Activated T-cell treated with anti-CD3 and anti-CD28 coated beads for 1 hour (primary cell): ENCODE measurements around the gene GALNT2.

ENCODE experiments used
- DNase-seq: peaks from one replicate; pipeline ENCODE4 v3.0.0-alpha.2; 2020; ENCODE audit warnings: low read depth

Gene GALNT2

DNA sequence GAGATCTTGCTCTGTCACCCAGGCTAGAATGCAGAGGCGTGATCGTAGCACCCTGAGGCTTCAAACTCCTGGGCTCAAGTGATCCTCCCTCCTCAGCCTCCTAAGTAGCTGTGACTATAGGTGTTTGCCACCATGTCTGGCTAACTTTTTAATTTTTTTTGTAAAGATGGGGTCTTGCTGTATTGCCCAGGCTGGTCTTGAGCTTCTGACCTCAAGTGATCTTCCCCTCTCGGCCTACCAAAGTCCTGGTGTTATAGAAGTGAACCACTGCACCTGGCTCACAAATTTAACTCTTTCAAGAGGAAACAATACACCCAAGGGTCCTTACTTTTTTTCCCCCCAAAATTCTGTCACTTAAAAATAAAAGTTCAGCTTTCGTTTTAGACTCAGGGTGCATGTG, 62.3 kb downstream of the GALNT2 start:
- DNase-seq, result no peak

DNA sequence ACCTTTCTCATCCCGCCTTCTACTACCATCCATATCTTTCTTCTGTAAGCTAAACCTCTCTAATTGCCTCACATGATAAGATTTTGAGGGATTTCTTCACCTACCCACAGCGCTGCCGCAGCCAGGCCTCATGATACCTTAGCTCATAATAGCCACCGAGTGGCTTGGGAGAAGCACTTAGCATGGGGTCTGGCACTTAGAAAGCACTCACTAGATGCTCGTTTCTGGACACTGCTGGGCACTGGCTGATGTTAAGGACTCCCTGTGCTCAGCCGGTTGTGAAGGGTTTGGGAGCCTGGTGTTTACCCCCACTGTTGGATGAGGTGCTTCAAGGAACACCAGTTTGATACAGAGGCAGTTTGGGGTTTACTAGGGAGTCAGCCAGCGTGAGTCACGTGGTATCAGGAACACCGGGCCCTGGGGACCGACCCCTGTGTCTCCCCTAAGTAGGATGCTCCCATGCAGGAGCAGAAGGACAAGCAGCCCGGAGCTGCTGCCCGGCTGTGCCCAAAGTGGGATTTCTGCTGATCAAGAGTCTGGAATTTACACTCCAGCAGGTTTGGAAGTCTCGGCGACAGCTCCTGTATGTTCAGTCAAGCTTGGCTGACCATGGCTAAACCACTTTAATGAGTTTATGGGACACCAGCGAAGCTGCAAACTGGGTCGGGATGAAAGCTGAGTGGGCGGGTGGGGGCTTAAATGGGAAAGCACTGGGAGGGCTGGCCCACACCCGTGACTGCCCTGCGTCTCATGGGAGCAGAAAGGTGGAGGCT, 63.3 kb downstream of the GALNT2 start:
- DNase-seq, result no peak

DNA sequence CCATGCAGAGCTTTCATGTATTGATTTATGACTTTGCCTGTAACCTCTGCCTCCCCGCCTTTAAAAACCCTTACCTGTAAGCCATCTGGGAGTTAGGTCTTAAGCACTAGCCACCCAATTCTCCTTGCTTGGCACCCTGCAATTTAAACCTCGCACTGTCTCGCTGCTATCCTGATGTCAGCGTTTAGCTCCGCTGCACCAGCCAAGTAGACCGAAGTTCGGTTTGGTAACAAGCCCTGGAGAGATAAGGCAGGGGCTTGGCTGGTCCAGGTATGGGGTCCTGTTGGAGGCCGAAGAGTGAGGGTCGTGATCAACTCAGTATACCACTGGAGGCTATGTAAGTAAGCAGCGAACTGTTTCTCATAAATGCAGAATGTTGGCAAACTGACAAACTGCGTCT, 64.4 kb downstream of the GALNT2 start:
- DNase-seq, result no peak

DNA sequence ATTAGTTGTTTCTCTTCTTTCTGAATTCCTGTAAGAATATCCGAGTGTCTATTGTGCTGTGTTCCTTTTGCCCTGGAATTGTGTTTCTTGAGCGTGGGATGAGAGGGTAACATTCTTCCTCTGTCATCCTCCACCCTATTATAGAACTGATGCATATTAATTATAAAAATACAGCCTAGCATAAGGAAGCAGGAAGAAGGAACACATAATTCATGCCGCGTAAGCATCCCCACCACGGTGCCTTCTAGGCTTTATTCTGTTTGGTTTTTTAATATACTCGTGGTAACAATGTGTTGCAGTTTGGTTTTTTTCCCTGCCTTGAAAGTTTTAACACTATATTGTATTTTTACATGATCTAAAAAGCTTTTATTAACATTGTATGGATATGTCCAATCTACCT, 65.7 kb downstream of the GALNT2 start:
- no peak for DNase-seq

DNA sequence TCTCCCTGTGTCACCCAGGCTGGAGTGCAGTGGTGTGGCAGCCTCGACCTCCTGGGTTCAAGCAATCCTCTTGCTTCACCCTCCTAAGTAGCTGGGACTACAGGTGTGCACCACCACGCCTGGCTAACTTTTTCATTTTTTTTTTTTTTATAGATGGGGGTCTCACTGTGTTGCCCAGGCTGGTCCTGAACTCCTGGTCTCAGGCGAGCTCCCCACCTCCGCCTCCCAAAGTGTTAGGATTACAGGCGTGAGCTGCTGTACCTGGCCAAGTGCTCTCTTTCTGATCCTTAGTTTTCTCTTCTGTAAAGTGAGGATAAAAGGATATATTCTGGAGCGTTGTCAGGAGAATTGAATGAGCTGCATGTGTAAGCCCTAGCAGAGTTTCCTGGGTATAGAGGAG, 68.7 kb downstream of the GALNT2 start:
- DNase-seq, result no peak

DNA sequence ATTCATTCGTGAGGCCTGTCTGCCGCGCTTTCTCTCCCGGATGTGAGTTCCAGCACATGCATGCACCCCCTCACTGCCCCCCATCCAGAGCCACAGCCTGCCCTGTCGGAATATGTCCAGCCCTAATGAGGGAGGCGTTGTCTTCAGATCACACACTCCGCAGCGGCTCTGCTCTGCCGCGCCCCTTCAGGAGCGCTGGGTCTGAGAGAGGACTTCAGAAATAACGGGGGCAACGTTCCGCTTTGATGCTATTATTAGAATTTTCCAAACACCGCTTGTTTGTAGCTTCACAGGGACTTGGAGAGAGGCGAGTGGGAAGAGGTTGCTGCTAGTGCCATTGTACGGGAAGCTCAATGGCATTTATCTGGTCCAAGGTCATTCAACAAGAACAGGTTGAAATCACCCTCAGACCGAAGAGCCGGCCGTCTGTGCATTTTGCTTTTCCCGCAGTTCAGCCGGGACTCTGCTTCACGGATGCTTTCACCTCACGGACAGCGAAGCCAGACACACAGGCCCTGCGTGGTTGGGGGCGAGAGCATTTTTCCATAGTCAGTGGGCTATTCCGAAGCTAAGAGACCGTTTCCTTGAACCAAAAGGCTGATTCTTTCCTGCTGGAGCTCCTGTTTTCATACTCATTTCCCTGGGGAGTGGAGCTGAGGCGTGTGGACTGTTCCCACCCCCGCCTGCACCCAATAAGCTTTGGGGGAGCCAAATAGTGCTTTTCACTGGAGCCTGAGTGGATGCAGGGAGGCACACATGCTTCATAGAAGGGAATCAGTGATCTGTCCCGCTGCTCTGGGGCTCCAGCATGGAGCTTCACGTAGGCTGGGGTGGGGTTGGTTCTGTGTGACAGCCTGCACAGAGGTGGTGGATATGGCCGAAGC, 69.7 kb downstream of the GALNT2 start:
- no peak for DNase-seq

DNA sequence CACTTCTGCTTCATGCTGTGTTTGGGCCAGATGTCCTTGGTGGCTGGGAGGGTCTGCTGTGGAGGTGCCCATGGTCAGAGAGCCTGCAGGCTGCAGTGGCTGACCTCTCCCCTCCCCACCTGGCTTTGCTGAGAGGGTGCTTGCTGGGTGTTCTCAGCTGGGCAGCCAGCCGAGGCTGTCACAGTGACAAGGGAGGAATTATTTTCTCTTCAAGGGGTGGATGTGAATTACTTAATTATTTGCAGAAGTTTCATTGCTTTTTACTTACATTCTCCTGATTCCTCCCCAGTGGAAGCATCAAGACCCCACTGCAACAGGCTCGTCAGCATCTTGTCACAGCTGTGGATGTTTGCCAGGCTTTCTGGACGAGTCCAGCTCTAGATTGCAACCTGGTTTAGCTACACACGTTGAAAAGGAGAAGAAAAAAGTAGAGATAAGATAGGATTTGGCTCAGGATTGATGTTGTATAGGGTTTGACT, 70.3 kb downstream of the GALNT2 start:
- DNase-seq, result no peak

DNA sequence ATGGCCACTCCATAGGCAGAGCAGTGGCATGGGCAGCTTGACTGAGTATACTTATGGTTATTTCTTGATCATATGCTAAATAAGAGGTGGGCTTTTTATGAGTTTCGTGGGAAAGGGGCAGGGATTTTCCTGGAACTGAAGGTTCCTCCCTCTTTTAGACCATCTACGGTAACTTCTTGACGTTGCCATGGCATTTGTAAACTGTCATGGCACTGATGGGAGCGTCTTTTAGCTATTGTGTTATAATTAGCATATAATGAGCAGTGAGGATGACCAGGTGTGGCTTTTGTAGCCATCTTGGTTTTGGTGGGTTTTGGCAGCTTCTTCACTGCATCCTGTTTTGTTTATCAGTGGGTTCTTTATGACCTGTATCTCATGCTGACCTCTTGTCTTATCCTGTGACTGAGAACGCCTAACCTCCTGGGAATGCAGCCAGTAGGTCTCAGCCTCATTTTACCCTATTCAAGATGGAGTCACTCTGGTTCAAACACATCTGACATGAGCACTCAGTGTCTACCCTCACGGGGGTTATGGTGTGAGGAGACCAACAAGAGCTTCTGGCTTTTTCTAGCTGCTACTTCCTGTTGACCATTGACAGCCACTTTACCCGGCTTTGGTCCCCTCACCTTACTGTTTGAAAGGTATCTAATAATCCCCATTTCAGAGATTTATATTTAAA, 71.7 kb downstream of the GALNT2 start:
- DNase-seq, result no peak

DNA sequence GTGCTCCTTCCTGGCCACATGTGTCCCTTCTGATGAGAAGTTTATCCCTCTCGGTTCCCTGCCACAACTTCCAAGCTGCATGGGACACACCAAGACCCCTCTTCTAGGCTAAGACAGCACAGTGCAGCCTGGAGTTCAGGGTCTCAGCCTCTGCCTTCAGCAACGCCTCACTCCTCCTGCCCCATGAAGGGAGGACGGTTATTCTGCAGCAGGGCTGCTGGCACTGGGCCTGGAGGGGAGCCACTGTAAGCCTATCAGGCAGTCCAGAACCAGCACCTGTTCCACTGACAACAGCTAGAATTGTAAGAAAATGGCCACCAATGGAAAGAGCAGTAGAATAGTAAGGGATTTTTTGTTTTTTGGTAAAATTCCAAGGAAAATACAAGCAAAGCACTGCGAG, 72.3 kb downstream of the GALNT2 start:
- DNase-seq, result no peak

DNA sequence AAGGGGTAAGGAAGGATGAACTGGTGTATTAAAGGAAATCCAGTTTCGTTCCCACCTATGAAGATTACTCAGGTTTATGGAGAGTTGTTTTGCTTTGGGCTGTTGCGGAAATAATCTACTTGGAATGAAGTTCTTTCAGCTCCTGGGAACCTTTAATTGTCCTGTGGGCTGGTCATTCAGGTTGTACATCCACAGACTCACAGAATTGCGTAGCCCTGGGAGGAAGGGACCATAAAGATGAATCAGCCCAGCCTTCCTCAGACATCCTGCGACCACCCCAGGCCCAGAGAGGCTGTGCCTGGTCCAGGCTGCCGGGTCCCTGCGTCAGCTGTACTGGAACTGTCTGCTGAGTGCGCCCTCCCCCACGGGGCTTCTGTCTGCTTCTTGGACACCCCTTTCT, 72.7 kb downstream of the GALNT2 start:
- DNase-seq, result no peak

DNA sequence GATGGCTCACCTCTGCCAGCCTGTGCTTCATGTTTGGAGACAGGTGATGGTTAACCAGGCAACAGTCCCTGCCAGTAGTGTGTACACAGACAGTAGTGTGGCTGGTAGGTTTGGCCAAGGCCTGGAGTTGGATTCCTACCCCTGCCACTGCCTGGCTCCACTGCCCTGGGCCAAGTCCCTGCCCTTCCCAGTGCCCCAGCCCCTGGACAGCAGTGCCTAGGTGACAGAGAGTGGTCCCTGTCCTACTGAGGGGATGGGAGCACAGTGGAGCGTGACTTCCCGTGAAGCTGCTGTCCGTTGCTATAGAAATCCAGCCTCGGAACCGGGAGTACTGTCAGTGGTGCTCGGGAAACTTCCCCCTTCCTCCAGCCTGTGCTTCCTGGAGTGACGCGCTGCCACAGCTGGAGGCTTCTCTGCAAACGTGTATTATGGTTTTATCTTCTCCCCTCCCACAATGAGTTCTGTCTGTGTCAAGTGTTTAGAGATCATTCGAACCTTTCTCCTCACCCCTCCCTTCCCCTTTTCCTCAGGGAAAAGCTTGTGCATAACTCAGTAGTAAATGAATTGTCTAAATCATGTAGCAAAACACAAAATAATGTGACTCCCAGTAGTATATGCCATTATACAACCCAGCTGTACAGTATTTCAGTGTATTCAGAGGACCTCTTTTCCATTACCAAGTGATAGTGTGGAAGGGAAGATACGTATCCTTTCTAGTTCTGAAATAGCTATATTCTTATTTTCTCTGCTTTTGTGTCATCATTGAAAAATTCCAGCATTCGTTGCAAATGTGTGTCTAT, 73.4 kb downstream of the GALNT2 start:
- no peak for DNase-seq

DNA sequence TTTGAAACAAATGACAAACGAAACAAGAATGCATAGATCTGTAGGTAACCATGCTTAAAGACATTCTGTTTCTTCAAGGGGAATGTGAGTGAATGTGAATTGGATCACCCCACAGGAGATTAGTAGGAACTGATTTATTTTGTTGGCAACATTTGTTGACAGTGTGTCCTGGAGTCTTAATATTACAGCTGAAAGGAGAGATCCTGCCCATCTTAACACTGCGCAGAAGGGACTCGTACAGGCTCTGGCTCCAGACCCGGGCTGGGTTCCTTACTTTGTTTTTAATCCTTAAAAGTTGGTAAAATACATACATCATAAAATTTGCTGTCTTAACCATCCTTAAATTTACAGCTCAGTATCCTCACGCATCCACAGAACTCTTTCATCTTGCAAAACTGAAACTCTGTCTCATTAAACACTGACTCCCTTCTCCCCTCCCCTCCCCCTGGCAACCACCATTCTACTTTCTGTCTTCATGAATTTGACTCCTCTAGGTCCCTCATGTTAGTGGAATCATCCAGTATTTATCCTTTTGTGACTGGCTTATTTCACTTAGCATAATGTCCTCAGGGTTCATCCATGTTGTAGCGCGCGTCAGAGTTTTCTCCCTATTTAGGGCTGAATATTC, 74.1 kb downstream of the GALNT2 start:
- DNase-seq, result no peak

DNA sequence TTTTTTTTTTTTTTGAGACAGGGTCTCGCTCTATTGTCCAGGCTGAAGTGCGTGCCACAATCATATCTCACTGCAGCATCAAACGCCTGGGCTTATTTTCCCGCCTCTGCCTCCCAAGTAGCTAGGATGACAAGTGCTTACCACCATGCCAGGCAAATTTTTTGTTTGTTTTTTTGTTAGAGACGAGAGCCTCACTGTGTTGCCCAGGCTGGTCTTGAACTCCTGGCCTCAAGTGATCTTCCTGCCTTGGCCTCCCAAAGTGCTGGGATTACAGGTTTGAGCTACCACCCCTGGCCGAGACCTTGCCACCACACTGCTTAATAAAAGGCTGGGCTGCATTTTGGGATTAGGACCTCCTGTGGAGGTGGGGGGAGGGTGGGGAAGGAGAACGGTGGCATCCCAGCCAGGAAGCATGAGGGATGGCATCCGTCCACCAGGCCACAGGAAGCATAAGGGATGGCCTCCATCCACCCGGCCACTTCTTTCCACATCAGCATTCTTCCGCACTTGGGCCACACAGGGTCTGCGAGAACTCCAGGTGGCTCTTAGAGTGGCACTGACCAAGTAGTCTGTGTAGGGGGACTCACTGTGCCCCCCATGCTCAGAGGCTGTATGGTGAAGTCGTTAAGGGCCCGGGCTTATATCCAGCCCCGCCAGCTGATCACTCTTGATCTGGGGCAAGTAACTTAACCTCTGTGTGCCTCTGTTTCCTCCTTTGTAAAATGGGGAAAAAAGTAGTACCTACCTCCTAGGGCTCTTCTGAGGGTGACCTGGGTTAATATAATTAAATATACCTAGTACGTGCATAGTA, 75.0 kb downstream of the GALNT2 start:
- no peak for DNase-seq

DNA sequence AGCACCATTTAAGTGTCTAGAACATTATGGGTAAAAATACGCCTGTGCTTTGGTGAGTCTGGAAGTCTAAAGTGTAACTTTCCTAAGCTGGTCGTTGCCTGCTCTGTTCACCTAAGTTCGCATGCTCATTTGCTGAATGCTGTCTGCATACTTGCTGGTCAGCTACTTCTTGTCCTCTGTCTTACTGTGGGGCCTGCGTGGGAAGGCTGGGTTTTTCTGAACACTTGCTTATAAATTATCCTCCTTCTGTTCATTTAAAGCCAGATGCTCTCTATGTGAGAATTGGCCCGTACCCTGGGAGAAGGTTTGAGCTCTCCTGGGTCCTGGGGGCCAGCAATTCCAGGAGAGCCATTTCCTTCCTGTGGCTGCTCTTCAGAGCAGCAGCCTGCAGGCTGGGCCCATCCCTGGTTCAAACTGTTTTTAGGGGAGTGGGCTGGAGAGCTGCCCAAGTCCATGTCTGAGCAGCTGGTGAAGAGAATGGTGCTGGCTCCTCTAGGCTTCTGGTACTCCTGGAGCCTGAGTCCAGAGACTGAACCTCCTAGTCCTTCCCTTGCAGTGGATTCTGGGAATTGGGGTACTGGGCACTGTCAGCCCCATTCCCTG, 75.7 kb downstream of the GALNT2 start:
- DNase-seq, result no peak

DNA sequence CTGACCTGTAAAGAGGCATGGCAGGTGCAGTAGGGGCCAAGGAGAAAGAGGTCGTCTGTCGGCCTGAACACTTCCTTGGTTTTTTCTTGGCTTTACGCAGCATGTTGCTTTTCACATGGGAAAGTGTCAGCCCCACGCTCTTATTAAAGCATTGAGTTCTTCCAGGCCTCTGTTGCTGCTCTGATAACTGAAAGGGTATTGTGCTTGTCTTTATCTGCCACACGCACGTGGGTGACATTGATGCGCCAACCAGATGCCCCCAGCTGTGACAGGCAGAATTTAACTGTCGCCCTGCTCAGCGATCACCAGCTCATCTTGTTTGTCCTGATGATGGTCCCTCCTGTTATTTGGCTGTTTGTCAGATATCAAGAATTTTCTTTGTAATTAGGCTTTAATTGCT, 76.5 kb downstream of the GALNT2 start:
- DNase-seq, result no peak

DNA sequence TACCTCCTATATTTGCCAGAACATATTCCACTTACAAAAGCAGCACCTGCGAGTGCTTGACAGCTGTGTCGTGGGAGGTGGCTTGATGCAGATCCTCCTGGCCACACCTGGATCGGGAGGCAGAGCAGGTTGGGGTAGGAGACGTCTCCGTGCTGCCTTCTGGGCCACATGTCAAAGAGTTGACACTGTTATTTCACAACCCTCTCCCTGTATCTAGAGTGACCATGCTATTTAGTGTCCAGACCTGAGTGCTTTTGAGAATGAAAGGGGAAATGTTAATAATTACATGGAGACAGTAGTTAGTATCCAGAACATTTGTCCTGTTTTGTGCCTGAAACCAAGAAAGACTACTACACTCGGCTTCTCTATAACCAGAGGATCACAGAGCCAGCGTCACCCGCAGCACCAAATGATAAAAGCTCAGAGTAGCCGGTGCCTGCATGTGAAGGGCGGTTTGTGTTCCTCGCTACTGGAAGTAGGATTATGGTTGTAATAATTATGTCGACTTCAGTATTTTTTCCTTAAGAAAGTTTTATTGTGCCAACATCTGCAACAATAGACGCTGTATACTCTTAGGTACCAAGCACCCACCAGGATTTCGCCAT, 77.1 kb downstream of the GALNT2 start:
- DNase-seq, result no peak

DNA sequence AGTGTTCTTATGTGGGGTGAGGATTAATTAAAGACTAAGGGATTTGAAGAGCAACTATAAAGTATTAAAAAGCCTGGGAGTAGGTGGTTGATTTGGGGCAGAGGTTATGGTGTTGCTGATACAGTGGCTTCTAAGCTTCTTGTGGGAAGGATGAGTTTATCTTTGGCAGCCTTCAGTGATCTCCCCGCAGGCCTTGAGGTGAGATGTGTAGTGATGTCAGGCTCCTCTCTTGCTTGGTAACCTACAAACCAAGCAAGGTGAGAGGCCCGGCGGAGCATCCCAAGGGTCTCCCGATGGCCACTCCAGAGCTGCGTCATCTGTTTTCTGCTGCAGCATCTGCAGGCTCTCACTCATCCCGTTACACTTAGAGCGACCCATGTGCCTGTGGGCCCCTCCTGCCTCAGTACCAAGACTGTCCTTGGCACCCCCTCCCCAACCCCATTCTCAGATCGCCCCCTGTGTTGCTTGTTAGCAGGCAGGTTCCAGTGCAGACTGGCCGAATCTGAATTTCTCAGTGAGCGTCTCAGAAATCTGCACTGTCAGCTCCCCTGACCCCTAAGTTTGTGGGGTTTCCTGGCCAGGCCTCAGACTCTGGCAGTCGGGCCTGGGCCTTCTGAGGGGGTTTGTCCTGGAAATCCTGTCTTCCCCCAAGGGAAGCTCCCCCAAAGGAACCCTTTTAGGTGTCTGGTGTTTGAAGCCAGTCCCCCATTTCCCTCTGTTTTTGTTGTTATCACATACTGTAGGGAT, 77.9 kb downstream of the GALNT2 start:
- DNase-seq, result no peak

DNA sequence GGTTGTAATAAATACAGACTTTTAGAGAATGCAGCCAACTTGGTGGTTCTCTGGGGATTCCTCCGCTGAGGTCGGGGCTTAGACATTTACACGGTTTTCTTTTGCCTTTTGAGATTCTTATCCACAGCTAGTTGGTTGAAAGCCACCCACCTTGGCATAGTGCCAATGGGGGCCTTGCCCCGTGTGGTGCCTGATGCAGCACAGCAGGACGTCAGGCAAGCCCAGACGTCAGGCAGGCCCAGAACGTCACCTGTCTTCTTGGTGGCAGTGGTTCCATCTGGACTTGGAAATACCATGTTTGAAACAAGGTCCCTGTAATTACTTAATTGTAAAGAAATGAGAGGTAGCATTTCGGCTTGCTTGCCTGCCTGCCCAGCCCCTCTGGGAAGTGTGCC, 78.5 kb downstream of the GALNT2 start:
- DNase-seq, result no peak

DNA sequence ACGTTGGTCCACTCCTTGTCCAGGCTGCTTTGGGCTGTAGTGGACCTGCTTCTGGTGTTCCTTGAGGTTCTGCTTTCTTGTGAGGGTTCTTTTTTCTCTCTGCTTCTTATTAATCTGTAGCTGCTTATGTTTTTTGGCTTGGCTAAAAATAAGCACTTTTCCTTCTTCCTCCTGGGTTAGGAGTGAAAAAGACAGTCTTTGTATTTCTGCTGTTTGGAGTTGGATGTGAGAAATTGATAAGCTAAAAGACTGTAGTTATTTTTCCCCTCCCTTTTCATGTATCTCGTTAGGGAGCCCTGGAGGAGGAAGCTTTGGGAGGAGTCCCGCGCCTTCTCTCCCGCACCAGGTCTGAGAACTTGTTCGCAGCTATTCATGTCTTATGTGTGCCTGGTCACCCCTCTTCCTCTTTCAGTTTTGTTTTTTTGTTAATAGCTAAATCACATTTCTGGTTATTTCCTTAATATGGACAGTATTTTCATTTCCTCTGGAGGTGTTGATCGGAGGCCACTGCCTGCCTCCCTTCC, 79.0 kb downstream of the GALNT2 start:
- DNase-seq, result no peak
